ENCODE results near the gene C12orf76.

- TF ChIP-seq CTCF (IDR thresholded peaks at IDR 0.05; ENCODE audit: borderline replicate concordance, extremely low read depth, low read length, poor library complexity, severe bottlenecking) (no peak), EZH2 (IDR thresholded peaks at IDR 0.05; ENCODE audit: borderline replicate concordance, low read depth, low read length, severe bottlenecking) (no peak)
These were observed 20.3 kb upstream of the C12orf76 start for GRCh38 chr12:110068654-110069053.
